GM13976 (cell line): ENCODE data around the gene MIPOL1.
"Not testable (repeated sequence)": the region's sequence is repeated elsewhere in the genome, so short reads cannot be mapped to it uniquely, and the experiment has no call there.

Source experiments
- DNase-seq: peaks from one replicate; pipeline ENCODE4 v3.0.0; 2012; ENCODE audit warnings: low spot score
- in situ Hi-C: fragments of 300-500 bp; cut with MboI; formaldehyde crosslinking; loops from one replicate; pipeline ENCODE4 v1.12.0; 2022; ENCODE audit warnings: low sequenced_read_pairs, mixed read lengths, inconsistent platforms; ENCODE audit not compliant: unreplicated experiment
- TF ChIP-seq, protein P1 (sequence below): IDR thresholded peaks from 2 replicates; pipeline ENCODE4 v1.5.1; 2012; ENCODE audit warnings: borderline replicate concordance, mild to moderate bottlenecking; ENCODE audit not compliant: insufficient read depth; ENCODE audit errors: extremely low read depth, missing control alignments, control extremely low read depth

MIPOL1 gene

DNA sequence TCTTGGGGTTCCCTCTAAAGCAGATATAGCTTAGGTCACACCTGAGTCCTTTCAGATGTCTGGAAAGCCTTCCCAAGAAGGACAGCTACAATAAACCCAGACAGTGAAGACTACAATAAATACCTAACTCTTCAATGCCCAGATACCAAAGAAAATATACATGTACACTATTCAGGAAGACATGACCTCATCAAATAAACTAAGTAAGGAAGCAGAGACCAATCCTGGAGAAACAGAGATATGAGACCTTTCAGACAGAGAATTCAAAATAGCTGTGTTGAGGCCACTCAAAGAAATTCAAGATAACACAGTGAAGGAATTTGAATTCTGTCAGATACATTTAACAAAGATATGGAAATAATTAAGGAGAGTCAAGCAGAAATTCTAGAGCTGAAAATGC, 15.3 kb downstream of the MIPOL1 start:
- TF ChIP-seq, protein P1, sequence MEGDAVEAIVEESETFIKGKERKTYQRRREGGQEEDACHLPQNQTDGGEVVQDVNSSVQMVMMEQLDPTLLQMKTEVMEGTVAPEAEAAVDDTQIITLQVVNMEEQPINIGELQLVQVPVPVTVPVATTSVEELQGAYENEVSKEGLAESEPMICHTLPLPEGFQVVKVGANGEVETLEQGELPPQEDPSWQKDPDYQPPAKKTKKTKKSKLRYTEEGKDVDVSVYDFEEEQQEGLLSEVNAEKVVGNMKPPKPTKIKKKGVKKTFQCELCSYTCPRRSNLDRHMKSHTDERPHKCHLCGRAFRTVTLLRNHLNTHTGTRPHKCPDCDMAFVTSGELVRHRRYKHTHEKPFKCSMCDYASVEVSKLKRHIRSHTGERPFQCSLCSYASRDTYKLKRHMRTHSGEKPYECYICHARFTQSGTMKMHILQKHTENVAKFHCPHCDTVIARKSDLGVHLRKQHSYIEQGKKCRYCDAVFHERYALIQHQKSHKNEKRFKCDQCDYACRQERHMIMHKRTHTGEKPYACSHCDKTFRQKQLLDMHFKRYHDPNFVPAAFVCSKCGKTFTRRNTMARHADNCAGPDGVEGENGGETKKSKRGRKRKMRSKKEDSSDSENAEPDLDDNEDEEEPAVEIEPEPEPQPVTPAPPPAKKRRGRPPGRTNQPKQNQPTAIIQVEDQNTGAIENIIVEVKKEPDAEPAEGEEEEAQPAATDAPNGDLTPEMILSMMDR = no peak
- no peak for DNase-seq
- in situ Hi-C loops = no loop called here

DNA sequence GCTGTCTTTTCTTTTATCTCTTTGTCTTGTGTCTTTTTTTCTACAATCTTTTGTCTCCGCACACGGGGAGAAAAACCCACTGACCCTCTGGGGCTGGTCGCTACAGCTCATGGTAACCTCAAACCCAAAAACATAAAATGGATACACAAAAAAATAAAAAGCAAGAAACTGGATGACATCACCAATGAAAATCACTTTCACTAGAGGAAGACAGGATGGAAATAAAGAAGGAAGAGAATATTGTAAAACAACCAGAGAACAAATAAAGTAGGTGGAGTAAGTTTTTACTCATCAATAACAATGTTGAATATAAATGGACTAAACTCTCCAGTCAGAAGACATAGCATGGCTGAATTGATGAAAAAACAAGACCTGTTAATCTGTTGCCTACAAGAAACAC, 17.6 kb downstream of the MIPOL1 start:
- TF ChIP-seq, protein P1 = no peak
- in situ Hi-C loops = no loop called here
- DNase-seq = no peak

DNA sequence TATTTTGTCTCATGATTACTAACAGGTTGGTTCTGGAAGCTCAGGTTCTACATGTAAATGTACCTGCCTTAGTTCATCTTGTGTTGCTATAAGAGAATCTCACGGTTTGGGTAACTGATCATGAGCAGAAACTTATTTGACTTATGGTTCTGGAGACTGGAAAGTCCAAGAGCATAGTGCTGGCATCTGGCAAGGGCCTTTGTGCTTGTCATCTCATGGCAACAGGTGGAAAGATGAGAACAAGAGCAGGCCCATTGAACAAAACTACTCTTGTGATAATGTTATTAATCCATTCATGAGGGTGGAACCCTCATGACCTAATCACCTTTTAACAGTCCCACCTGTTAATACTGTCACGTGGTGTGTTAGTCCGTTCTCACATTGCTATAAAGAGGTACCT, 23.3 kb downstream of the MIPOL1 start:
- TF ChIP-seq, protein P1 = no peak
- DNase-seq = no peak
- in situ Hi-C loops = no loop called here

DNA sequence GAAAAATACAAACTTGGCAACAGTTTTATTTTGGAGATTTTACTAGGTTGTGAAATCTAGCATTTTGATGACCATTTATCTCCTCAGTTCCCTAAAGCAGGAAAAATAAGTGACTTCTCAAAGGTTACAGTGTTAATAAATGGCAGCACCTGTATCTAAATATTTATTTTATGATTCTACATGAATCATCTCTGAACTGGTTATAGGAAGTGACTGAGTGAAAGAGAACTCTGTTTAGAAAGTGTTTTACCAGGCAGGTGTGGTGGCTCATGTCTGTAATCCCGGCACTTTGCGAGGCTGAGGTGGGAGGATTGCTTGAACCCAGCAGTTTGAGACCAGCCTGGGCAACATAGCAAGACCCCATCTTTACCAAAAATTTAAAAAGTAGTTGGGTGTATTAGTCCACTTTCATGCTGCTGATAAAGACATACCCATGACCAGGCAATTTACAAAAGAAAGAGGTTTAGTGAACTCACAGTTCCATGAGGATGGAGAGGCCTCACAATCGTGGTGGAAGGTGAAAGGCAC, 26.3 kb downstream of the MIPOL1 start:
- TF ChIP-seq, protein P1 = no peak
- in situ Hi-C loops = no loop called here
- no peak for DNase-seq

DNA sequence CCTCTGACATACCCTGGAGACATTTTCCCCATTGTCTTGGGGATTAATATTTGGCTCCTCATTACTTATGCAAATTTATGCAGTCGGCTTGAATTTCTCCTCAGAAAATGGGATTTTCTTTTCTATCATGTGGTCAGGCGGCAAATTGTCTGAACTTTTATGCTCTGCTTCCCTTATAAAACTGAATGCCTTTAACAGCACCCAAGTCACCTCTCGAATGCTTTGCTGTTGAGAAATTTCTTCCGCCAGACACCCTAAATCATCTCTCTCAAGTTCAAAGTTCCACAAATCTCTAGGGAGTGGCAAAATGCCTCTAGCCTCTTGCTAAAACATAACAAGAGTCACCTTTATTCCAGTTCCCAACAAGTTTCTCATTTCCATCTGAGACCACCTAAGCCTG, 27.9 kb downstream of the MIPOL1 start:
- not testable (repeated sequence) for DNase-seq
- in situ Hi-C loops = loop anchor here (25.0 kb wide), 1 partner anchor 637 kb away; no protein-coding TSS in a partner anchor

DNA sequence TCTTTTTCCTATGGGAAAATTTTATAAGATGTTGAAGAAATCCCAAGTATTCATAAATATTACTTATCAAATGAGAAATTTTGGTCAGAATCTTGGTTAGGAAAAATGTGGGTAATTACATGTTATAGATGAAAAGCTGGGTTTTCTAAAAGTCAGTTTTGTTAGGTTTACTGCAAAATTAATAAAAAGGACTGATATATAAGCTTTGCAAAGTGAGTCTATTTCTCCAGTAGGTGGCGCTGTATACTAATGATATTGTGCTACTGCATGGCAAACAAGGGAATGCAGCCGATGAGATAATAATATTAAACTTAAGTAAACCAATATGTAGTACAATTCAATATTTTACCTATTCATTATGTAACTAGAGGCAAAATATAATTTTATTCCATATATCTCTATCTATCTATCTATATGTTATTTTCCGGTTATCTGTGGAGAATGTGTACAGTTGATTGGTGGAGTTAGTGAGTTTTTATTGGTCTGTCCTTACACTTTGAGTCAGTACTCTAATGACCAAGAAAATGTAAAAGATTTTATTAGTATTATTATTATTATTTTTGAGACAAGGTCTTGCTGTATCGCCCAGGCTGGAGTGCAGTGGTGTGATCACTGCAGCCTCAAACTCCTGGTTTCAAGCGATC, 32.9 kb downstream of the MIPOL1 start:
- in situ Hi-C loops = loop anchor here (25.0 kb wide), 1 partner anchor 632 kb away; no protein-coding TSS in a partner anchor
- TF ChIP-seq, protein P1 = peak; percentile 73
- peak; percentile 27 for DNase-seq

DNA sequence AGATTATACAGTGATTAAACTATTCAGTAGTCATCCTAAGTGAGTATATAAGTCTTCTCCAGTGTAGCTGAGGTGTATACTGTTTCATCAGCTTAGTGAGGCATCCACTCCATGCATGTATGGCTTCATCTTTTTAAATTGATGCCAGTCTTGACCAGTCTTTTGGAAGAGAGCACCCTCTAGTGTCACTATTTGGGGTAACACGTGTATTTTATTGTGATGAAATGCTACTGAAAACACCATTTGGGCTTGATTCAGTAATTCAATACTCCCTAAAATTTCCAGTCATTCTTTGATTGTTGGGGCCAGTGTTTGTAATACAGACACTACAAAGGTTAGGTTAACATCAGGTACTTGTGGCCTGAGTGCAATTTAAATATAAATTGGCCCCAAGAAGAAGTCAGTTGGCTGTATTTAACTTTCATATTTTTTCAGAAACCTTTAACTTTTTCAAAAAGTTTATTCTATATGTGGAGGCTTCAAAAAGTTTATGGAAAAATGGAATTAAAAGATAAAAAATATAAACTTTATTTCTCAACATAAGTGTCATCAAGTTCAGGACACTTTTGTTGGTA, 35.3 kb downstream of the MIPOL1 start:
- peak; percentile 16 for DNase-seq
- in situ Hi-C loops = loop anchor here (25.0 kb wide), 1 partner anchor 629 kb away; no protein-coding TSS in a partner anchor

More for the DNA sequence above, 35.3 kb downstream of the MIPOL1 start:
- TF ChIP-seq, protein P1 = peak; percentile 39
